ENCODE measurements around the gene PTPN13.

DNA sequence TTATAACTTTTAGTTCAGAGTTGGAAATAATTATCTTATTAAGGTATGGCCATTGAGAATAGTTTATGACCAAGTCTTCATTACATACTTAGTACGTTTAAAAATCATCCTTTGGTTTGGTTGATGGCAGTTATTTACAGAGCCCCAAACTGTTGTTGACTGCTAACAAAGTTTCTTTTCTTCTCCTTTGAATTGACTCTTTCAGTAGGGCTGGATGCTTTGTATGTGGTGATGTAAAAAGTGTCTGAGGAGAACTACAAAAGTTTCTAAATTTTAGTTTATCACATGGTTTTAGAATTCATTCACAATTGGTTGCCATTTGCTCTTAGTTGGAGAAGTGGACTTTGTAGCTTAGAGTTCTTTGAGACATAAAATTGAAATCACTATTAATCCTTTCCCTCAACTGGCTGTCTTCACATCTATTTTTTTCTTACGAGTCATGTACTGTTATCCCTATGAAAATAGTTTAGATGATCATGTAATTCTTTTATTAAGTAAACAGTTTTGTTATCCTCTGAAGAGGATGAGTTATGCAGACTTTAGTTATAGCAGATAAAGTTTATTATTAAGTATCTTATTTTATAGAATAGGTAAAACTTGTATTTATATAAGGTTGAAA lies 14.8 kb downstream of the PTPN13 start:
- TF ChIP-seq, protein P1, sequence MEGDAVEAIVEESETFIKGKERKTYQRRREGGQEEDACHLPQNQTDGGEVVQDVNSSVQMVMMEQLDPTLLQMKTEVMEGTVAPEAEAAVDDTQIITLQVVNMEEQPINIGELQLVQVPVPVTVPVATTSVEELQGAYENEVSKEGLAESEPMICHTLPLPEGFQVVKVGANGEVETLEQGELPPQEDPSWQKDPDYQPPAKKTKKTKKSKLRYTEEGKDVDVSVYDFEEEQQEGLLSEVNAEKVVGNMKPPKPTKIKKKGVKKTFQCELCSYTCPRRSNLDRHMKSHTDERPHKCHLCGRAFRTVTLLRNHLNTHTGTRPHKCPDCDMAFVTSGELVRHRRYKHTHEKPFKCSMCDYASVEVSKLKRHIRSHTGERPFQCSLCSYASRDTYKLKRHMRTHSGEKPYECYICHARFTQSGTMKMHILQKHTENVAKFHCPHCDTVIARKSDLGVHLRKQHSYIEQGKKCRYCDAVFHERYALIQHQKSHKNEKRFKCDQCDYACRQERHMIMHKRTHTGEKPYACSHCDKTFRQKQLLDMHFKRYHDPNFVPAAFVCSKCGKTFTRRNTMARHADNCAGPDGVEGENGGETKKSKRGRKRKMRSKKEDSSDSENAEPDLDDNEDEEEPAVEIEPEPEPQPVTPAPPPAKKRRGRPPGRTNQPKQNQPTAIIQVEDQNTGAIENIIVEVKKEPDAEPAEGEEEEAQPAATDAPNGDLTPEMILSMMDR (conservative IDR thresholded peaks at IDR 0.05), result no peak
- no peak for TF ChIP-seq ZFX (IDR thresholded peaks at IDR 0.05)
